GM21717 (cell line): ENCODE measurements around the gene GLUD2.
"Not testable (repeated sequence)": the region's sequence is repeated elsewhere in the genome, so short reads cannot be mapped to it uniquely, and the experiment has no call there.

ENCODE experiments used
- ATAC-seq: cut with Tn5 transposase; IDR thresholded peaks from one replicate; pipeline ENCODE4 v1.9.1; 2021; ENCODE audit warnings: mild to moderate bottlenecking, moderate library complexity; ENCODE audit not compliant: unreplicated experiment

The GLUD2 gene

GRCh38 chrX:121047441-121048419 is at the start of gene GLUD2:
Gene GLUD2, plus strand, starts transcription at chrX:121047610. Its CDS starts 75 bp downstream, at chrX:121047685.
- not testable (repeated sequence) for ATAC-seq

- peak; percentile 84 for ATAC-seq
Observed at GRCh38 chrX:120999413-120999812, 48.0 kb upstream of the GLUD2 start.

- no peak for ATAC-seq
Observed at GRCh38 chrX:121000589-121000988, 46.8 kb upstream of the GLUD2 start.

GRCh38 chrX:121008920-121009319 is 38.5 kb upstream of the GLUD2 start:
- no peak for ATAC-seq

- no peak for ATAC-seq
Observed at GRCh38 chrX:121009764-121010163, 37.6 kb upstream of the GLUD2 start.

GRCh38 chrX:121010218-121010617 is 37.2 kb upstream of the GLUD2 start:
- no peak for ATAC-seq

- no peak for ATAC-seq
Observed at GRCh38 chrX:121011254-121011653, 36.2 kb upstream of the GLUD2 start.

GRCh38 chrX:121013897-121014455 is 33.4 kb upstream of the GLUD2 start:
- ATAC-seq = no peak

GRCh38 chrX:121014826-121015225 is 32.6 kb upstream of the GLUD2 start:
- ATAC-seq = no peak

GRCh38 chrX:121028419-121028818 is 19.0 kb upstream of the GLUD2 start:
- no peak for ATAC-seq

GRCh38 chrX:121030083-121030482 is 17.3 kb upstream of the GLUD2 start:
- no peak for ATAC-seq

- no peak for ATAC-seq
Observed at GRCh38 chrX:121032531-121032930, 14.9 kb upstream of the GLUD2 start.

GRCh38 chrX:121036137-121036536 is 11.3 kb upstream of the GLUD2 start:
- no peak for ATAC-seq

GRCh38 chrX:121036951-121037350 is 10.5 kb upstream of the GLUD2 start:
- no peak for ATAC-seq

GRCh38 chrX:121050781-121051180 is 3.4 kb downstream of the GLUD2 start:
- no peak for ATAC-seq

GRCh38 chrX:121052122-121052521 is 4.7 kb downstream of the GLUD2 start:
- no peak for ATAC-seq

GRCh38 chrX:121062289-121062688 is 14.9 kb downstream of the GLUD2 start:
- no peak for ATAC-seq

GRCh38 chrX:121064579-121064978 is 17.2 kb downstream of the GLUD2 start:
- ATAC-seq = no peak

- ATAC-seq = not testable (repeated sequence)
Observed at GRCh38 chrX:121084247-121084646, 36.8 kb downstream of the GLUD2 start.

GRCh38 chrX:121084903-121085611 is 37.6 kb downstream of the GLUD2 start:
- ATAC-seq = no peak

GRCh38 chrX:121085612-121086010 is 38.2 kb downstream of the GLUD2 start:
- ATAC-seq = no peak

- ATAC-seq = no peak
Observed at GRCh38 chrX:121093011-121093410, 45.6 kb downstream of the GLUD2 start.
